Astrocyte (in vitro differentiated cells and primary cell): Measurements from ENCODE around the gene DRC1.

ENCODE experiments used
- EZH2 ChIP-seq: IDR thresholded peaks from 2 replicates; pipeline ENCODE4 v1.6.1; 2012; ENCODE audit warnings: mild to moderate bottlenecking, low read length, inconsistent platforms; ENCODE audit not compliant: insufficient read depth
- TF ChIP-seq, protein P1 (sequence below): IDR thresholded peaks from 2 replicates; pipeline ENCODE4 v1.5.1; 2011; ENCODE audit warnings: low read depth, mild to moderate bottlenecking, inconsistent platforms, low read length, moderate library complexity; ENCODE audit not compliant: insufficient read depth

DNA sequence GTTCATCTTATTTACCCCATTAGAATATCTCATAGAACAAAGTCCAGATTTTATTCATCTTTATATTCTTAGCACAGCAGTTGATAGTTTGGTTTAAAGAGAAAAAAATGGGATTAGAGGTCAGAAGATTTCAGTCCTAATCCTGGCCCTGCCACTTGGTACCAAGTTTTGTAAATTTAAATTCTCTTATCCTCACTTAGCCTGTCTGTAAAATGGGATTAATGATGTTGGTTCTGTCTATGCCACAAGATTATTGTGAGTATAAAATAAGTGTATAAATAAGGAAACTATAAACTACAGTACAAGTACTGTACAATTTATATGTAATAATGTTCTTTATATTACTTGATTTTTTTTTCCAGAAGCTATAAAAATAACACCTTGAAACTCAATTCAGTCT is 17.1 kb upstream of the DRC1 start:
- TF ChIP-seq, protein P1, sequence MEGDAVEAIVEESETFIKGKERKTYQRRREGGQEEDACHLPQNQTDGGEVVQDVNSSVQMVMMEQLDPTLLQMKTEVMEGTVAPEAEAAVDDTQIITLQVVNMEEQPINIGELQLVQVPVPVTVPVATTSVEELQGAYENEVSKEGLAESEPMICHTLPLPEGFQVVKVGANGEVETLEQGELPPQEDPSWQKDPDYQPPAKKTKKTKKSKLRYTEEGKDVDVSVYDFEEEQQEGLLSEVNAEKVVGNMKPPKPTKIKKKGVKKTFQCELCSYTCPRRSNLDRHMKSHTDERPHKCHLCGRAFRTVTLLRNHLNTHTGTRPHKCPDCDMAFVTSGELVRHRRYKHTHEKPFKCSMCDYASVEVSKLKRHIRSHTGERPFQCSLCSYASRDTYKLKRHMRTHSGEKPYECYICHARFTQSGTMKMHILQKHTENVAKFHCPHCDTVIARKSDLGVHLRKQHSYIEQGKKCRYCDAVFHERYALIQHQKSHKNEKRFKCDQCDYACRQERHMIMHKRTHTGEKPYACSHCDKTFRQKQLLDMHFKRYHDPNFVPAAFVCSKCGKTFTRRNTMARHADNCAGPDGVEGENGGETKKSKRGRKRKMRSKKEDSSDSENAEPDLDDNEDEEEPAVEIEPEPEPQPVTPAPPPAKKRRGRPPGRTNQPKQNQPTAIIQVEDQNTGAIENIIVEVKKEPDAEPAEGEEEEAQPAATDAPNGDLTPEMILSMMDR: no peak
- no peak for TF ChIP-seq EZH2
